SK-N-SH (cell line): Measurements from ENCODE around the gene MLF2. TPM values are rescaled to one million over a fixed set of nuclear protein-coding genes. Genes with fewer than 3 reads are reported as not detected.

Experiments used
- CTCF ChIA-PET: fragments of 300-600, 350-600 bp; formaldehyde crosslinking; extraction: SDS; loops from one replicate; lab custom pipeline; 2021; lab: Yijun Ruan, JAX
- POLR2A ChIA-PET: fragments of 350-600 bp; sonication (Branson Sonifier 250); formaldehyde crosslinking; extraction: SDS; loops from one replicate; lab custom pipeline; 2020; ENCODE audit warnings: antibody characterized with exemption, inconsistent platforms; lab: Yijun Ruan, JAX
- DNase-seq: peaks from one replicate; pipeline ENCODE4 v3.0.0; 2012
- H2AFZ ChIP-seq: fragments of 200-600 bp; sonication (generic); 2 replicates; pipeline ENCODE4 v1.8.1; 2016; ENCODE audit warnings: antibody characterized with exemption, mild to moderate bottlenecking, low read depth
- H3F3A ChIP-seq: fragments of 200-600 bp; sonication (generic); replicated peaks from 2 replicates; pipeline ENCODE3; 2016; ENCODE audit warnings: antibody characterized with exemption, mild to moderate bottlenecking; ENCODE audit not compliant: insufficient read depth
- H3K27ac ChIP-seq, 2 experiments: fragments of 200-500 bp in 1 of 2; fragments of 200-600 bp in 1 of 2; sonication (Bioruptor generic) in 1 of 2; sonication (generic), shearing (Covaris generic) in 1 of 2; 2 replicates each; pipeline versions ENCODE4 v1.5.1 to v1.6.1; 2014 to 2016; ENCODE audit warnings: low read depth in 2 of 2, inconsistent platforms in 1 of 2, low read length in 1 of 2, mild to moderate bottlenecking in 1 of 2, mixed read lengths in 1 of 2
- H3K27me3 ChIP-seq: fragments of 200-600 bp; sonication (generic), shearing (Covaris generic); 2 replicates; pipeline ENCODE4 v1.6.1; 2016; ENCODE audit warnings: mixed run types; ENCODE audit not compliant: insufficient read depth
- H3K36me3 ChIP-seq, 2 experiments: fragments of 200-500 bp in 1 of 2; fragments of 200-600 bp in 1 of 2; sonication (Bioruptor generic) in 1 of 2; sonication (generic) in 1 of 2; replicated peaks in 1 of 2; 2 replicates each; pipeline versions ENCODE3 to v1.5.1; 2014 to 2016; ENCODE audit warnings: low read length in 1 of 2, mild to moderate bottlenecking in 1 of 2; ENCODE audit not compliant: insufficient read depth in 2 of 2, control insufficient read depth in 1 of 2
- H3K4me1 ChIP-seq, 2 experiments: fragments of 200-500 bp in 1 of 2; fragments of 200-600 bp in 1 of 2; sonication (Bioruptor generic) in 1 of 2; sonication (generic), shearing (Covaris generic) in 1 of 2; 2 replicates each; pipeline versions ENCODE4 v1.5.1 to v1.6.1; 2014 to 2016; ENCODE audit warnings: low read depth in 1 of 2, low read length in 1 of 2, mixed run types in 1 of 2; ENCODE audit not compliant: insufficient read depth in 2 of 2, control insufficient read depth in 1 of 2
- H3K4me2 ChIP-seq: fragments of 200-600 bp; sonication (generic), shearing (Covaris generic); 2 replicates; pipeline ENCODE4 v1.6.1; 2017; ENCODE audit warnings: mixed run types
- H3K4me3 ChIP-seq, 2 experiments: fragments of 200-500 bp in 1 of 2; fragments of 200-600 bp in 1 of 2; sonication (Bioruptor generic) in 1 of 2; sonication (generic), shearing (Covaris generic) in 1 of 2; 2 replicates each; pipeline versions ENCODE4 v1.5.1 to v1.8.1; 2014 to 2016; ENCODE audit warnings: low read depth in 2 of 2, inconsistent platforms in 1 of 2, low read length in 1 of 2, mild to moderate bottlenecking in 1 of 2, mixed read lengths in 1 of 2, moderate library complexity in 1 of 2
- H3K79me2 ChIP-seq: fragments of 200-600 bp; sonication (generic); 2 replicates; pipeline ENCODE4 v1.8.1; 2017; ENCODE audit warnings: mild to moderate bottlenecking; ENCODE audit not compliant: insufficient read depth
- H3K9ac ChIP-seq: fragments of 200-600 bp; sonication (generic); 2 replicates; pipeline ENCODE4 v1.6.1; 2017; ENCODE audit warnings: mixed run types
- H3K9me2 ChIP-seq: fragments of 200-600 bp; sonication (generic); 2 replicates; pipeline ENCODE4 v1.6.1; 2017; ENCODE audit warnings: mixed run types
- H3K9me3 ChIP-seq: fragments of 200-600 bp; sonication (generic); 2 replicates; pipeline ENCODE4 v1.6.1; 2017; ENCODE audit warnings: mixed run types, mild to moderate bottlenecking, moderate library complexity
- H4K20me1 ChIP-seq: fragments of 200-600 bp; sonication (generic); 2 replicates; pipeline ENCODE4 v1.6.1; 2017; ENCODE audit warnings: mild to moderate bottlenecking, mixed run types; ENCODE audit not compliant: insufficient read depth
- EZH2phosphoT487 ChIP-seq: fragments of 200-600 bp; sonication (generic); IDR thresholded peaks from 2 replicates; pipeline ENCODE4 v1.6.1; 2017; ENCODE audit warnings: low read depth, mixed run types, mild to moderate bottlenecking, antibody characterized with exemption, moderate library complexity, borderline replicate concordance
- FOSL2 ChIP-seq: IDR thresholded peaks from 2 replicates; pipeline ENCODE4 v1.4.0; 2012; ENCODE audit warnings: low read depth, mild to moderate bottlenecking, moderate library complexity, borderline replicate concordance
- GABPA ChIP-seq: IDR thresholded peaks from 2 replicates; pipeline ENCODE4 v1.4.0; 2012; ENCODE audit warnings: low read depth, mild to moderate bottlenecking
- JUND ChIP-seq: IDR thresholded peaks from 2 replicates; pipeline ENCODE4 v1.4.0; 2012
- MAX ChIP-seq: IDR thresholded peaks from 2 replicates; pipeline ENCODE4 v1.4.0; 2012; ENCODE audit warnings: low read depth
- MEF2A ChIP-seq: IDR thresholded peaks from 2 replicates; pipeline ENCODE4 v1.4.0; 2012; ENCODE audit warnings: low read depth, borderline replicate concordance
- PBX3 ChIP-seq: IDR thresholded peaks from 2 replicates; pipeline ENCODE4; 2012
- POLR2AphosphoS5 ChIP-seq: IDR thresholded peaks from 2 replicates; pipeline ENCODE4 v1.6.1; 2012; ENCODE audit warnings: low read depth, low read length
- RAD21 ChIP-seq: IDR thresholded peaks from 2 replicates; pipeline ENCODE4 v1.6.1; 2012; ENCODE audit warnings: mild to moderate bottlenecking, low read length
- RCOR1 ChIP-seq: fragments of 150-350 bp; IDR thresholded peaks from 2 replicates; pipeline ENCODE4 v1.6.1; 2017; ENCODE audit warnings: antibody characterized with exemption, low read length
- RFX5 ChIP-seq: IDR thresholded peaks from 2 replicates; pipeline ENCODE4 v1.6.1; 2012; ENCODE audit warnings: mild to moderate bottlenecking, improper control_type of control experiment, low read length
- SIN3A ChIP-seq: IDR thresholded peaks from 2 replicates; pipeline ENCODE4 v1.6.1; 2012; ENCODE audit warnings: low read depth, mild to moderate bottlenecking, low read length, moderate library complexity, borderline replicate concordance
- TAF1 ChIP-seq: IDR thresholded peaks from 2 replicates; pipeline ENCODE4 v1.6.1; 2012; ENCODE audit warnings: low read depth, mild to moderate bottlenecking, low read length, moderate library complexity, borderline replicate concordance
- TEAD4 ChIP-seq: IDR thresholded peaks from 2 replicates; pipeline ENCODE4 v1.4.0; 2012; ENCODE audit warnings: mild to moderate bottlenecking, borderline replicate concordance; ENCODE audit not compliant: insufficient read depth
- USF1 ChIP-seq: IDR thresholded peaks from 2 replicates; pipeline ENCODE4 v1.4.0; 2012; ENCODE audit warnings: low read depth, borderline replicate concordance
- YY1 ChIP-seq: IDR thresholded peaks from 2 replicates; pipeline ENCODE4 v1.4.0; 2012; ENCODE audit warnings: low read depth, mild to moderate bottlenecking
- WGBS: methylation state at CpG from one replicate; pipeline ENCODE4 v1.1.6; 2017; ENCODE audit warnings: low lambda C conversion rate; 5-methylcytosine and 5-hydroxymethylcytosine counted together
- polyA plus RNA-seq, 3 experiments: library from polyadenylated mRNA; depleted of rRNA; stranded (reverse); fragments of >200 nt; gene quantifications; 2 replicates each; pipeline ENCODE4 v1.2.3, GENCODE V29; 2012

The MLF2 gene
- polyA plus RNA-seq, 1 of the 3 experiments (the other 2 are of a cell fraction): 535 TPM

GRCh38 chr12:6786416-6787094 is 33.6 kb upstream of the MLF2 start:
- WGBS: 92% methylated on average over 9 of the region's 9 CpGs

GRCh38 chr12:6784761-6785160 is 31.8 kb upstream of the MLF2 start:
- CTCF ChIA-PET: interaction anchor here (1.1 to 5.3 kb wide), 2 partner anchors 32 to 39 kb away, joined by 3 to 55 read pairs; partner anchors contain the start of gene MLF2
- Histone ChIP-seq H4K20me1 (no peaks in the 10 kb centered on the region), H3K27ac (no peak overlapping the region), H2AFZ (no peak overlapping the region), H3K27me3 (no peaks in the 10 kb centered on the region), H3K9ac (no peak overlapping the region), H3K79me2 (no peaks in the 10 kb centered on the region), H3F3A (no peaks in the 10 kb centered on the region), H3K4me3 (no peak overlapping the region), H3K4me2 (no peak overlapping the region), H3K36me3 (no peaks in the 10 kb centered on the region), H3K9me2 (no peaks in the 10 kb centered on the region), H3K9me3 (no peaks in the 10 kb centered on the region), H3K4me1 (no peaks in the 10 kb centered on the region; a peak in 1 of 4 replicates)
- 89% methylated on average over 5 of the region's 5 CpGs for WGBS
- DNase-seq: no peak
- TF ChIP-seq MEF2A (no peak), RFX5 (no peak), POLR2AphosphoS5 (no peak), TAF1 (no peak), RAD21 (no peak), SIN3A (no peak)
- POLR2A ChIA-PET: no interaction called here

More at GRCh38 chr12:6786416-6787094, 33.6 kb upstream of the MLF2 start:
- CTCF ChIA-PET: interaction anchor here (0.7 to 1.8 kb wide), 6 partner anchors 7 to 86 kb away, joined by 3 to 7 read pairs (median 3); partner anchors contain the start of gene MLF2
- Histone ChIP-seq H3K27ac (no peak overlapping the region), H3F3A (no peaks in the 10 kb centered on the region), H3K4me1 (no peaks in the 10 kb centered on the region; a peak in 1 of 4 replicates)
- TF ChIP-seq EZH2phosphoT487: no peak
- no peak for TF ChIP-seq TEAD4
- TF ChIP-seq JUND: no peak
- no peak for TF ChIP-seq FOSL2
- TF ChIP-seq RCOR1: no peak
- TF ChIP-seq PBX3: no peak
- no peak for TF ChIP-seq USF1
- no peak for TF ChIP-seq MAX
- TF ChIP-seq YY1: no peak
- no peak for TF ChIP-seq RFX5
- no peak for TF ChIP-seq GABPA
- TF ChIP-seq, all 33 proteins: peak for 0
- H3K9ac ChIP-seq: no peak overlapping the region
- H3K79me2 ChIP-seq: no peaks in the 10 kb centered on the region
- no peaks in the 10 kb centered on the region for H3K27me3 ChIP-seq
- no peak overlapping the region for H3K4me3 ChIP-seq
- no peaks in the 10 kb centered on the region for H3K9me2 ChIP-seq
- no peak overlapping the region for H2AFZ ChIP-seq
- DNase-seq: no peak
- POLR2A ChIA-PET: interaction anchor here (1.1 kb wide), 1 partner anchor 33 kb away, joined by 5 read pairs; the partner anchor contains the start of gene MLF2
- no peaks in the 10 kb centered on the region for H3K9me3 ChIP-seq
- no peak overlapping the region for H3K4me2 ChIP-seq
- H4K20me1 ChIP-seq: no peaks in the 10 kb centered on the region
- no peaks in the 10 kb centered on the region for H3K36me3 ChIP-seq
